Cerebellar nuclear complex (tissue), 1 donor: ENCODE results near the gene GREB1L.
"Not testable (repeated sequence)": the region's sequence is repeated elsewhere in the genome, so short reads cannot be mapped to it uniquely, and the experiment has no call there.

ENCODE experiments used
- DNase-seq, 2 experiments: peaks; one replicate each; lab custom pipeline; 2025; lab: John Stamatoyannopoulos, UW

GREB1L gene

DNA sequence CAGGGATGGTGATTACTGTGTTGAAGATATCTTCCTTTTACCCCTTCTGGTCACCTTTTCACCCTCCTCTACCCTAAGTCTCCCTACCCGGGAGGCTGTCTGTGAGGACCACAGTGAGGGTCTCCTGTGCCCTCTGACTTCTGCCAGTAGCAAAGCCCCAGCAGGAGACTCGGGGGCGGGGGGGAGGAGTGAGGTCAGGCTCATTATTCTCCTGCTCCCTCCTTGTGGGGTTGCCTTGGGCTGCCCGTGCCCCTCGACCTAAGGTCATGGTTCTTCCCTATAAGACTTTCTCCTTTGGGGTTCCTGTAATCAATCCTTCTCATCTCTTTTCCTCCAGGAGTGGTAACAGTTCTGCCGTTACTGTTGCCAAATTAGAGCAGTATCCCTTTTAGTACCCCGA lies 65.5 kb downstream of the GREB1L start:
- no peak for DNase-seq

DNA sequence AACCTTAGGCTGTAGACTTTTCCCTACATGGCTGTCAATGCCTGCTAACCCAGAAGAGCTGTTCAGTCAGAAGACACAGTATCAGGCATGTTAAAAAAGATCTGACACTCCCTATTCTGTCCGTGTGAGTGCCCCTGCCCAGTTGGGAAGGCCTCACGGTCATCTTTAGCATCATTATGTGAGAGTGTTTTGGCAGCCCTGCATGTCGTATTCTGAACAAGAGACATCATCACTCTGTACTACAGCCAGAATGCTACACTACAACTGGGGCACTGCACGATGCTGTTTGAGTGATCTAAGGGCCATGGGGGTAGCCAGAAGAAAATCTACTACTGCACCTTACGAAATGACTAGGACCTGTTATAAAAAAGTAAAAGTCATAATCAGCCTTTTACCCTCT lies 67.2 kb downstream of the GREB1L start:
- no peak for DNase-seq

DNA sequence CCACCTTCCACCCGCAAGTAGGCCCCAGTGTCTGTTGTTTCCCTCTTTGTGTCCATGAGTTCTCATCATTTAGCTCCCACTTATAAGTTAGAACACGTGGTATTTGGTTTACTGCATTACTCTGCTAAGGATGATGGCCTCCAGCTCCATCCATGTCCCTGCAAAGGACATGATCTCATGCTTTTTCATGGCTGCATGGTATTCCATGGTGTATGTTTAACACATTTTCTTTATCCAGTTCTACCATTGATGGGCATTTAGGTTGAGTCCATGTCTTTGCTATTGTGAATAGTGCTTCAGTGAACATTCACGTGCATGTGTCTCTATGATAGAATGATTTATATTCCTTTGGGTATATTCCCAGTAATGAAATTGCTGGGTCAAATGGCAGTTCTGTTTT lies 69.9 kb downstream of the GREB1L start:
- not testable (repeated sequence) for DNase-seq

DNA sequence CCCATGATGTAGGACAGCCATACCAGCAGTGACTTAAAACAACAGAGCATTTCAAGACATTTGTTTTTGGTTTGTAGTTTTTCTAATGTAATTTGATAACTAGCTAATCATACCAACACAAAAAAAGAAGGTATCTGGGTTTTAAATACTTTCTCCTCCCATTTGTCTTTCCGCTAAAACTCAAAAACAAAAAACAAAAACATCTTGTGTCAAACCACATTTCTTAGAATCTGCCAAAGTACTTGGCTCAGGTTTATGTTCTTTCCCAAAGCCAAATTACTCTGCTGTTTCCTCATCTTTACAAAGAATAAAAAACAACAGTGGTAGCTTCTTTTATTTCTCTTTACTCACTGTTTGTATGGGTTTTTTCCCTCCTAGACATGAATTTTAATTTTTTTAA lies 71.5 kb downstream of the GREB1L start:
- DNase-seq, result no peak

DNA sequence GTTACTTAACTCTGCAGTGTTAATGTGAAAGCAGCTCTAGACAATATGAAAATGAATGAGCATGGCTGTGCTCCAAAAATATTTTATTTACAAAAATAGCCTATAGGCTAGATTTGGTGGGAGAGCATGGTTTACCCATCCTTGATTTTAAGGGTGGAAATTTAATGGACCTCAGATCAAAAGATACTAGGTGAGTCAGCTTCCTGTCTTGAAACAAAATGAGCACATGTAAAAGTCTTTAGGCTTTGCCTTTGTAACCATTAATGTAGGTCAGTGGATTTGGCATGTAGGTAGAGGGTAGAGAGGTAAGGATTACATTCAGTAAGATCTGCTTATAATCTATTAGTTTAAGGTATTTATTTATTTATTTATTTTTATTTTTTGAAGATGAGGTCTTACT lies 72.7 kb downstream of the GREB1L start:
- DNase-seq, result no peak

DNA sequence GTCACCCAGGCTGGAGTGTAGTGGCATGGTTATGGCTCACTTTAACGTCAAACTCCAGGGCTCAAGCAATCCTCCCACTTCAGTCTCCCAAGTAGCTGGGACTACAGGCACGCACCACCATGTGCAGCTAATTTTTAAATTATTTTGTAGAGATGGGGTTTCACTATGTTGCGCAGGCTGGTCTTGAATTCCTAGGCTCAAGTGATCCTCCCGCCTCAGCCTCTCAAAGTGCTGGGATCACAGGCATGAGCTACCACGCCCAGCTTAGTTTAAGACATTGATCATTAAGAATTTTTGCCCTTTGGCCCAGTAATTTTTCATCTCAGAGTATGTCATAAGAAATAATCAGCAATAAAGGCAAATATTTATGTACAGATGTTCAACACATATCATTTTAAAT lies 73.1 kb downstream of the GREB1L start:
- DNase-seq, result not testable (repeated sequence)

DNA sequence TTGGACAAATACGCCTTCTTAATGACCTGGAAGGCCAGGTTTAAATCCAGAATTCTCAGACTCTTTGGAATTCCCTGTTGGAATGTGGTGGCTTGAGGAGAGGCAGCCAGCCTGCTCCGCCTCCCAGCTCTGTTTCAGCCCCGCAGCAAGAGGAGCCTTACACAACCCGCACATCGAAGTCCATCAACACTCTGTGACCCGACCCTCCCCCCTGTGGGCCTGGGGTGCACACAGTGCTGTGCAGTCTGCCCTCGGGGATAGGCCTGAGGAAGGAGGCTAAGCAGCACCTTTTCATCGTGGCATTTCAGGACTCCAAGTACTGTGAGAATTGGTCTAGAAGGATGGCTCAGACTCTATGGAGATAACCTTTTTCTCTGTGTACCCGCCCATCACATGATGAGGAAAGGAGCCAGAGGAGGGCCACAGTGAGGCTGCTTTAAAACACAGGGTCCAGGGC lies 73.7 kb downstream of the GREB1L start:
- DNase-seq, result no peak

DNA sequence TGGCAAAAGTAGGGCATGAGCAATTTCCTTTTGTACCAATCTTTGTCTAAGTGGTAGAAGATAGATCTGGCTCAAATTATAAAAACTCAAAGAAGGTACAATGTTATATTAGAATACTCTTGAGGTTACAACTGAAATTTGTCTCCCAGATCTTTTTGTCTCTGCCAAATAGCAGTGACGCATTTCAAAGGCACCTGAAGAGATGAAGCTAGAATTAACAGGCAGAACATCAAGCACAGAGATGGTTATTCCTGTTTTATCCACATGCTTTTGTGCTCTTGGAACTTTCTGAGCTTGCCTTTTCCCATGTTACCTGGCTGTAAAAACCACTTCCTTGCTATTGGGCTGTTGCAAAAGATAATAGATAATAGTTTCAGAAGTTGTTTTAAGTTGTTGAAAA lies 74.3 kb downstream of the GREB1L start:
- no peak for DNase-seq

DNA sequence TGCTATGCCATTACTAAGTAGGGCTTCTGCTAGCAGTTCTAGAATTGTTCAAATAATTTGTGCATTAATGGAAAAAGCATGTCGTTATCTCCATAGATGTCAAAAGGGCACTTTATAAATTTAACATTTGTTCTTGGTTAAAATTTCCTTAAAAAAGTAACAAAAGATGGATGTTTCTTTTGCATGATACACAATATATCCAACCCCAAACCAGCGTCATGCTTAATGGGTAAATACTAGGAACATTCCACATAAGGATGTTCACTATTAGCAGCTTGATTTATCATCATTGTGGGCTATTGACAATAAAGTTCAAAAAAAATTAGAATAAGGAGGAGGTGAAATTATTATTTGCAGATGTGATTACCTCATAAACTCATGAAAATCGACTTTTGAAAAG lies 79.7 kb downstream of the GREB1L start:
- DNase-seq, result no peak

DNA sequence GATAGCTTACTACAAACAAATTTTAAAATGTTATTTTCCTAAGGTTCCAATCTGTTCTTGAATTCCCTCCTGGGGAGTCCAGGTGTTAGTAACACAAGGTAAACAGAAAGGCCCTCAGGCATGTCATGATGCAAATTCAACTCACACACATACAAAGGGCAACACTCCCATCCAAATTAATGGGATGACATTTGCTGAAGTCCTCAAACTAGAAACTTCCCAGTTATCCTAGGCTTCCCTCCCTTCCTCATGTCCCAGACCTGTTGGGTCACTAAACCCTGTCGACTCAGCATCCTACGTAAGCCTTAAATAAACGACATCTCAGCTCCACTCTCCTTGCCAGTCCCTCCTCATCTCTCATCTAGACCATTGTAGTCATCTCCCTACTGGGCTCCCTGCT lies 85.1 kb downstream of the GREB1L start:
- no peak for DNase-seq

DNA sequence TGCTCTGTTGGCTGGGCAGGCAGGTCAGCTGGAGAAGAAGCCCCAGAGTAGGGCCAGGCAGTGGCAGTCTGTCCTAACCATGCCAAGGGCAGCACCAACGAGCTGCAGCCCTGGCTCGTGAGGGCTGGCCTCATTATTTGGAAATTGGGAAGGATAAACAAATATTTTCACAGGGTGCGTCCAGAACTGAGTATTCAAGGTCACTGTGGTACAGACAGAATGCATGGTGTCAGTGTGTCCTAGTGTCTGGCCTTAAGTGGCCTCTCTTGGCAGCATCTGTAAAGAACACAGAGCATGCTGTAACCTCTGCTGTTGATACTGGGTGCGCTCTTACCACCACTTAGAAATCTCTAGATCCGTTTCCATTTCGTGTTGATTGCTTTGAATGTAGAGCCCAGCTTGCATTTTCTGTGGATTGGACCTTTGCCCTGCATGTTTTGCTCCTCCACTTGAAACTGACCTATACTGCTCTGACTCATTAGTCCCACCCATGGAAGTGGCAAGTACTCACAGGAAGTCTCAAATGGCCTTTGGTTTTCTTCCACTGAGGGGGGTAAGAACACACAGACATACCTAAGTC lies 88.2 kb downstream of the GREB1L start:
- no peak for DNase-seq

DNA sequence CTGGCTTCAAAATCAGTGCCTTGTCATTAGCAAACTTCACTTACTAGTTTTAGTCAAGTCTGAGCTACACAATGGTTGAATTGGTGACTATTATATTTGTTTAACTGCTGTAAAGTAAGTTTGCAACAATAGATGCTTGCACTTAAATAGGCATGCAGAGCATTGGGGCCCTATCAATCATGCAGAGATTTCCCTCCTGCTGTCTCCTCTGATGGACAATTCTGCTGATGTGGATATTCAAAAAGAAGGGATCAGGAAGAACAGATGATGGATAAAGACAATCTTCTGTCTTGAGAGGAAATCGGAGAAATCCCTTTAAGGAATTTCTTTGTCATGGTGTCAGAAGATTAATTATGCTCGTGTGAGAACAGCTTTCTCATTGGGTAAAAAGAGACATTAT lies 89.0 kb downstream of the GREB1L start:
- DNase-seq, result no peak

DNA sequence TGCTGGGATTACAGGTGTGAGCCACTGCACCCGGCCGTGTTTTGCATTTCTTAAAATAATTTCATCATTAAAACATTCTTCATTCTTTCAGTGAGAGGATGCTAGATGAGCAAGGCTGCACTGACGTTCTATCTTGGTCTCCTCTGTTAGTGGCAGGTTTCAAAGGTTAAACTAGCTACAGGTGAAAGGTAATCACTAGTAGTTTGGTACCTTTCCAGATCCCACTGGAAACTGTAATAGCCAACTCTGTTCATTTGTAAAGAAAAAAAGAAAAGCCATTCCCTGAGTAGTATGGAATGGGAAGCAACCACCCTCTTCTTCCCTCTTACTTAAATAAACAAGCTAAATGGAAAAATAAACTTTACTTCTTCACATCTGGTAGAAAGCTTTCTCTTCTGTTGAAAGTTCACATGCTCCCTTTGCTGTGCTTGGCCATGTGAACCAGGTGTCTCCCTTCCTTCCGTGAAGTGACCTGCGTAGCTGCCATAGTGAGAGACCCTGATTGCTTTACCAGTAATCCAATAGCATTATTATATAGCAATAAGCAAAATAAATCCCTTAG lies 94.0 kb downstream of the GREB1L start:
- no peak for DNase-seq

DNA sequence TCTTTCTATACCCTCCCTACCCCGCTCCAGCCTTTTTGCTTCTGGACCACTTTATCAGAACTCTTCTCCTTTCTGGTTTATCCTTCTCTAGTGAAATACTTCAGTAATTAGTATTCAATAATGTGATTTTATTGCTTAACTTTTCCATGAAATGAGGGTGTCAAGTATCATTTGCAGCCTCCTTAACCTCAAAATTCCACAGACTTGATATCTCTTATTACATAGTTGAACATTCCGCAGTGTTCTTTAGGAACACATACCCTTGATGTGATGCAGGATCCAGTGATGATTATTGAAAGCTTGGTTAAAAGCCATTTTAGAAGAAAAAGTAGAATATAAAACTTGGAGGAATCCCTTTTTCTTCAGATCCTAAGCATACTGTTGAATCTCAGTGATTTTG lies 94.8 kb downstream of the GREB1L start:
- DNase-seq, result no peak

DNA sequence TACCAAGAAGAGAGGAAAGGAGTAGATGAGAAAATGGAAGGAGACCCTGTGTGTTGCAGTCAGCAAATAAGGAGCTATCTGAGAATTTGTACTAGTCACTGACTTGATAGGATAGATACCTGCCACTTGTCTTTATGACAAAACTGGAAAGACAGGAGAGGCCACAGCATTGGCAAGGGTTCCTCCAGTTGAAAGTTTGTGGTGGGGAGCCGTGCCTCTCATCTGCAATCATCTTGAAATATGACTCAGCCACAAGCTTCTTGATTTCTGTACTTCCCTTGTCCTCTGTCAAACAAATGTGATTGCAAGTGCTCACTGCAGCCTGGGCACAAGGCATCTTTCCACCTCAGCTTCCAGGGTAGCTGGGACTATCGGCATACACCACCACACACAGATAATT lies 99.1 kb downstream of the GREB1L start:
- no peak for DNase-seq

DNA sequence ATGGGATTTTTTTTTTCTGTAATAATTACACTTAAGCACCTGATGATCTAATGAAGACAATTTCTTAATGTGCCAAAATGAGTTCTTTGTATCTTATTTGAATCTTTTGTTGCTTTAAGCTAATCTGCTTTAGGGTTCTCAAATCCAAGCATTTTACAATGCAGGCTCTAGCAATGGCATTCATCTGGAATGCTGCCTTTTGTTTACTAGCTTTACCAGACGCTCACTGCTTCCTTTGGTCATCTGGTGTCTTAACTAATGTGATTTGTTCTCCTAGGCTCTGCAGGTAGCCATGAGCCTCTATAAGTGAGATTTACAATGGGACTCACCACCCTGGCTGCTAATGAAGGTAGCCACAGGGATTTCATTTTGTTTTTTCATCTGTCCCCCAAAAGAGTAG lies 100.3 kb downstream of the GREB1L start:
- no peak for DNase-seq

DNA sequence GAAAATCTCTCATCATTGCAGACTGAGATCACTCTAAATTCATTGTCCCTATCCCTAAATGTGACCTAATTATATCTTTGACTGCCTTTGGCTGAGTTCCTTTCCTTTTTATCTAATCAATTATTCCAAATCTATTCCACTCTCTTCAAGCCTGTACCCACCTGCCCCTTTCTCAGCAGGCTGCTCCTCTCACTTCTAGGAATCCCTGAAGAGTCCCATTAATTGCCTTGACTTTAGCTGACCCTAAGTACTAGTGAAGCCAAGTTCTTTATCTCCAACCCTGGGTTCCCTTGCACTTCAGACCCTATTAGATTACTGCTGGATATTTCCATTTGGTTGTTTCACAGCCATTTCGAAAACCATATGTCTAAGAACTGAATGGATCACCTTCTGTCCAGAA lies 102.8 kb downstream of the GREB1L start:
- DNase-seq, result no peak

DNA sequence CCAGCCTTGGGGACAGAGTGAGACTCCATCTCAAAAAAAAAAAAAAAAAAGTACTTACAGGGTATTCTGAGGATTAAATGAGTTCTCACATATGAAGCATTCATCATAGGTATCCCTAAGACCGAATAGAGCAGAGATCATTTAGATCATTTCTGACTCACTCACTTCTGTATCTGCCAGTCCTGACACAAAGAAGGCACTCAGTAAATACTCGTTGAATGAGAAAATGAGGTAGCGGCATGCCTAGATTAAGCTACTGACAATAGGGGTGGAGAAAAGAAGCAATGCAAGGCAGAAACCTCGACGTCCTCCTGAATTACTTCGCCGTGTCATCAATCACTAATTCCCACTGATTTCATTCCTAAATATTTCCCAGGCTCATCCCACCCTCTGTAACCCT lies 103.8 kb downstream of the GREB1L start:
- DNase-seq, result no peak

DNA sequence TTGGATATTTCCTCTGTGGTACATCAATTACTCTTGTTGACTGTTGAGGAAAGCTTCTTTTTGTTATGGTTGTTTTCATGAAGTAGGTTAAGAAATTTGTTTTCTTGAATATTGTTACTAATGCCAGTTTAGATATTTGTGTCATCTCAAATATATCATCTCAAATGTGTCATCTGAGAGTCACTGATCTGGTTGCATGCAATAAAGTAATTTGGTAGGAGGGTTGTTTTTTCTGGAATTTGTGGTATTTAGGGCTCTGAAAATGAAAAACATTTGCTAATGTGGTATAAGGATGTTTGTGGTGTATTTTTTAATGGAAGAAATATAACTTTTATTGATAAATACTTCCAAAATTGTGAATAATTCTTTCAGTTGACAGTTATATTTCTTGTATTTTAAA lies 117.7 kb downstream of the GREB1L start:
- no peak for DNase-seq

DNA sequence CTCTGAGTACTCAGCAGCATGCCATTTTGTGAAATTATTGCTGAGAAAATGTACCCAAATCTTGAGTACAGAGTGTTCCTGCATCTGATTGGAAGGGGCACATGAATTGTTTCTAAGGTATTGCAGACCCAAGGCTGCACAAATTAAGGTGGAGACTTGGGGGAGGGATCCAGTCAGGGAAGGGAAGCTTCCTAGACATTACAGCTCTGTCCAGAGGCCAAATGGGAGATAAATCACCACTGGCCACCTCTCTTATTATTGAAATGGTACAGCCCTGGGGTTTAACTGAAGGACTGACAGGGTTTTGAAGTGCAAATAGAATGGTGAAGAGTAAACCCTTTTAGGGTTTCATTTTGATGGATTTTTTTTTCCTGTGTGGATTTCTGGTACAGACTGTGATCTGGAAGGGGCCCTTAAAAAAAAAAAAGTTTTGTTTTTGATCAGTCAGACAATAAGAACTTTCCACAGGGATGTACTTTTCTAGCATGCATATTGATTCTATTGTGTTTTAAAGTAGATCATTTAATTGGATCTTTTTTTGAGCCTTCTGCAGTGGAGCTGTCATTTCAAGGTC lies 119.4 kb downstream of the GREB1L start:
- DNase-seq, result no peak

DNA sequence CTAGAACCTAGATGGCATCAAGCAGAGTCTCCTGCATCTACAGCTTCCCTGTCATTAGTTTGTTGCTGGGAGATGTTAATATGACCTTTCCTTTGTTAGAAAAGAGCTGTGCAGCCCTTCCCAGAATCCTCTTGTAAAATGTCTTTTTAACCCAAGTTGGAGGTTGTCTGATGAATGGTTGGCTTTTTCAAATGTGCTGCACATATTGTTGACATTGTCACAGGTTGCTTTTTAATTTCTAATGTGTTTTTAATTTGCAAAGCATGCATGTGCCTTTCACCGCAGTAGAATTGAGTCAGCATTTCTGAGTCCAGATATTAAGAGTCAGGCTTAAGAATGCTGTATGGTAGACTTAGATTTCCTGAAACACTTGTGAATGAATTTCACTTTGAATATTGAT lies 120.8 kb downstream of the GREB1L start:
- no peak for DNase-seq

DNA sequence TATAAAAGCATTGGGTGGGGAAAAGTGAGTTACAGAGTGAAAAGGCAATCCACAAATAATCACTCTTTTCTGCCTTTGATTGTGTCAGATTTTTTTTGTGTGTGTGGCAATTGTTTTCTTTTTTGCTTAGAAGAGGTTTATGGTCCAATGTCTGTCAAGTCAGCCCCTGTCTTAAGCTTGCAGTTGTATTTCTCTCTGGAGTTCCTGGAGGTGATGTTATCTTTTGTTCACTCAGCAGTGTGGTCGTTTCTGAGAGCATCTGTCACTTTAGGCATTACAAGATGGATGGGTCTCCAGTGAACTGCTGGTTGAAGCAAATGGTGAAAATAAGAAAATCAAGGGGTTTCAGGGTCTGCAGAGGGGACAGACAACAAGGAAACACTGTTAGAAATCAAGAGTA lies 121.3 kb downstream of the GREB1L start:
- no peak for DNase-seq

DNA sequence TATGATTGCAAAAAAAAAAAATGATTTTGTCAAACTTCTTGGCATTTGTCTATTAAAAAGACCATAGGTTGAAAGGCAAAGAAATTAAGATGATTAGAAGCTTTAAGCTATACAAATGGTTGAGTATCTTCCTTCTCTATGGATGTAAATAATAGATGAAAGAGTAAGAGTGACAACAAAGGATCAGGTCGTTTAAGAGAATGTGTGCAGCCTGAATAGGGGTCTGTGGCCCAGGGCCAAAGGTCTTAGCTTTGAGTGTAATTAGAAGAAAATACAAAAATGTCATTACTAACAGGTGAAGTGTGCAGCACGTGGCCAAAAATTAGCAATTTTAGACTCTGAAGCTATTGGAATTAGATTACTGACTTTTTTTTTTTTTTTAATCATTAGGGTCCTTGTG lies 122.4 kb downstream of the GREB1L start:
- DNase-seq, result no peak

DNA sequence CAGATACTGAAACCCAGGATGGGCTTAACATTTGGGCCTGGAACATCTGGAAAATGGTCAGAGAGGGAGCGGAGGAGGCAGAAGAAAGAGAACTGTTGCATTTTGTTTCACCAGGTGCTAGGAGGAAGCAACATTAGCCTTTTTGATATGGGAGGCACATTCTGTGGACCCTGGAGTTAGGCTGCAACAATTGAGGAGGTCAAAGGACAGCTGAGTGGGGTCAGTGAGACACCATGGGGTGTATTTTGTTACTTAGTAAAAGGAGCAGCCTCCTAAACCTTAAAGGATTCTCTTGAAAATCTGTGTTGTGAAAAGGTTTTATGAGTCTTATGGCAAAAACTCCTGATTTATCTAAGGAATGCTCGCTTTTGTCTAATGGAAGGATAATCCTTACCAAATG lies 124.9 kb downstream of the GREB1L start:
- no peak for DNase-seq
